Peyer's patch (tissue), 4 donors: ENCODE measurements around the gene TMEM178B. TPM values are rescaled to one million over a fixed set of nuclear protein-coding genes. Genes with fewer than 3 reads are reported as not detected.

Experiments
- DNase-seq, 3 donors: peaks; one replicate each; pipeline ENCODE4 v3.0.0-alpha.2; 2017 to 2019
- H3K27ac ChIP-seq, 4 donors: fragments of 200-600 bp; sonication (generic); one replicate each; pipeline ENCODE4 v1.5.1; 2016 to 2019
- H3K27me3 ChIP-seq, 2 donors: fragments of 200-600 bp; sonication (generic); one replicate each; pipeline ENCODE4 v1.5.1; 2019
- H3K36me3 ChIP-seq, 3 donors: fragments of 200-600 bp; sonication (generic); one replicate each; pipeline ENCODE4 v1.5.1; 2016 to 2019
- H3K4me1 ChIP-seq, 4 donors: fragments of 200-600 bp; sonication (generic); one replicate each; pipeline ENCODE4 v1.5.1; 2016 to 2019
- H3K4me3 ChIP-seq, 4 donors: fragments of 200-600 bp; sonication (generic); 1 replicate in 3 of 4; 2 replicates in 1 of 4; pipeline ENCODE4 v1.5.1; 2016 to 2019; ENCODE audit warnings: mild to moderate bottlenecking in 1 of 4
- H3K9me3 ChIP-seq, 4 donors: fragments of 200-600 bp; sonication (generic); one replicate each; pipeline ENCODE4 v1.5.1; 2016 to 2019; ENCODE audit warnings: mild to moderate bottlenecking in 1 of 4
- POLR2A ChIP-seq, 2 donors: fragments of 450-650 bp; IDR thresholded peaks; one replicate each; pipeline ENCODE4 v1.5.1; 2017; ENCODE audit warnings: antibody characterized with exemption in 2 of 2, mild to moderate bottlenecking in 2 of 2, moderate library complexity in 2 of 2
- total RNA-seq, 4 donors: library from RNA; depleted of rRNA; stranded (reverse); fragments of >200 nt; gene quantifications; one replicate each; pipeline ENCODE4 v1.1.0, GENCODE V29; 2016
- TF ChIP-seq, protein P1 (sequence below), 6 experiments: fragments of 450-650 bp in 4 of 6; fragments of 200-600 bp in 2 of 6; sonication (generic) in 1 of 6; IDR thresholded peaks; one replicate each; pipeline ENCODE4 v1.5.1; 2017 to 2019; ENCODE audit warnings: antibody characterized with exemption in 6 of 6, mild to moderate bottlenecking in 3 of 6, moderate library complexity in 1 of 6

The TMEM178B gene
- total RNA-seq, 4 donors from 2014 or later: under 0.01 to 0.66 (median 0.13) TPM; not detected in 1

DNA sequence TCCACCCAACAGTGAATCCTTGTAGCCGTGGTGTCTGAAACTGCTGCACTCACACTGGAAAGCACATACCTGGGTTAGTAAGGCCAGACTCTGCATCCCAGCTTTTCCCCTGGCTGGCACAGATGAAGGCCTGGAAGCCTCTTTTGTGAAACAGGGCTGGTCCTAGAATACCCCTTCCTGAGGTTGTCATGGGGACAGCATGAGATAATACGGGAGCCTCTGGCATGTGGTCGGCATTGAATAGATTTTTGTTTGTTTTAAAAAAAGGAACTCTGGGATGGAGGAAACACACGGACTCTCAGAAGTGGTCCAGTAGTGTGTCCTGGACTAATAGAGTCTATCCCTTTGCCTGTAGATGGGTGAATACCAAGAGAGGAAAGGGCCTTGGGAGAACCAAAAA, 129.7 kb downstream of the TMEM178B start:
- no peak overlapping the region for H3K27ac ChIP-seq
- H3K4me1 ChIP-seq: no peaks in the 10 kb centered on the region
- no peak for DNase-seq
- H3K36me3 ChIP-seq: no peaks in the 10 kb centered on the region
- H3K27me3 ChIP-seq: no peaks in the 10 kb centered on the region
- no peak for TF ChIP-seq POLR2A (IDR thresholded peaks at IDR 0.05)
- TF ChIP-seq, protein P1, sequence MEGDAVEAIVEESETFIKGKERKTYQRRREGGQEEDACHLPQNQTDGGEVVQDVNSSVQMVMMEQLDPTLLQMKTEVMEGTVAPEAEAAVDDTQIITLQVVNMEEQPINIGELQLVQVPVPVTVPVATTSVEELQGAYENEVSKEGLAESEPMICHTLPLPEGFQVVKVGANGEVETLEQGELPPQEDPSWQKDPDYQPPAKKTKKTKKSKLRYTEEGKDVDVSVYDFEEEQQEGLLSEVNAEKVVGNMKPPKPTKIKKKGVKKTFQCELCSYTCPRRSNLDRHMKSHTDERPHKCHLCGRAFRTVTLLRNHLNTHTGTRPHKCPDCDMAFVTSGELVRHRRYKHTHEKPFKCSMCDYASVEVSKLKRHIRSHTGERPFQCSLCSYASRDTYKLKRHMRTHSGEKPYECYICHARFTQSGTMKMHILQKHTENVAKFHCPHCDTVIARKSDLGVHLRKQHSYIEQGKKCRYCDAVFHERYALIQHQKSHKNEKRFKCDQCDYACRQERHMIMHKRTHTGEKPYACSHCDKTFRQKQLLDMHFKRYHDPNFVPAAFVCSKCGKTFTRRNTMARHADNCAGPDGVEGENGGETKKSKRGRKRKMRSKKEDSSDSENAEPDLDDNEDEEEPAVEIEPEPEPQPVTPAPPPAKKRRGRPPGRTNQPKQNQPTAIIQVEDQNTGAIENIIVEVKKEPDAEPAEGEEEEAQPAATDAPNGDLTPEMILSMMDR (IDR thresholded peaks at IDR 0.05): no peak
- no peaks in the 10 kb centered on the region for H3K9me3 ChIP-seq
- H3K4me3 ChIP-seq: no peak overlapping the region

DNA sequence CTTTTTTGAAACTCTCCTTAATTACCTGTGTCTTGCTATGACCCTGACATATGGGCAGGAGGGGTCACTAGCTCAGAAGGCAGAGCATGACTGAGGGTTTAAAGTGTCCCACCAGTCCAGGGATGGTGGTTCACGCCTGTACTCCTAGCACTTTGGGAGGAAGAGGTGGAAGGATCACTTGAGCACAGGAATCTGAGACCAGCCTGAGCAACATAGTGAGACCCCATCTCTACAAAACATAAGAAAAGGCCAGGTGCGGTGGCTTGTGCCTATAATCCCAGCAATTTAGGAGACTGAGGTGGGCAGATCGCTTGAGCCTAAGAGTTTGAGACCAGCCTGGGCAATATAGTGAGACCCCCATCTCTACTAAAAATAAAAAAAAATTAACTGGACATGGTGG, 133.8 kb downstream of the TMEM178B start:
- Histone ChIP-seq H3K4me1 (no peaks in the 10 kb centered on the region), H3K27me3 (no peaks in the 10 kb centered on the region), H3K27ac (no peak overlapping the region), H3K36me3 (no peaks in the 10 kb centered on the region), H3K4me3 (no peak overlapping the region), H3K9me3 (no peaks in the 10 kb centered on the region)
- no peak for DNase-seq
- TF ChIP-seq POLR2A (IDR thresholded peaks at IDR 0.05): no peak
- TF ChIP-seq, protein P1 (IDR thresholded peaks at IDR 0.05): no peak

DNA sequence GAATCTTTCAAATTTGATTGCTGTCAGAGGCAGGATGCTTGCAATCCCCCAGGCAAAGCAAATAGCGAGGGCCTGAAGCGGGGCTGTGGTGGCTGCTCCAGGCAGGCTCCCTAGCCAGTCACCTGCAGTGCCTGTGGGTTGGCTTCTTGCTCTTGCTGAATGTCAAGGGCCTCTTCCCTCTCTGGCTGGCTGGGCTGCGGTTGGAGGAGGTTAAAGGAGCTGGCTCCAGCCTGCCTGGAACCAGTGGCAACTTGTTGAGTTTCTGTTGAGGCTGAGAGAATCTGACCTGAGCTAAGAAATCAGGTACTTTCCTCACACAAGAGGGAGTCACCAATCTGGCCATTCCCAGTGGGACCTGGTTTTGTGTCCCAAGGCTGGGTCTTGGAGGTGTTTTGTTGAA, 134.7 kb downstream of the TMEM178B start:
- Histone ChIP-seq H3K4me3 (no peak overlapping the region), H3K36me3 (no peaks in the 10 kb centered on the region), H3K27ac (no peak overlapping the region), H3K9me3 (no peaks in the 10 kb centered on the region), H3K27me3 (no peaks in the 10 kb centered on the region), H3K4me1 (no peaks in the 10 kb centered on the region)
- TF ChIP-seq POLR2A (IDR thresholded peaks at IDR 0.05): no peak
- TF ChIP-seq, protein P1 (IDR thresholded peaks at IDR 0.05): no peak
- DNase-seq: no peak

DNA sequence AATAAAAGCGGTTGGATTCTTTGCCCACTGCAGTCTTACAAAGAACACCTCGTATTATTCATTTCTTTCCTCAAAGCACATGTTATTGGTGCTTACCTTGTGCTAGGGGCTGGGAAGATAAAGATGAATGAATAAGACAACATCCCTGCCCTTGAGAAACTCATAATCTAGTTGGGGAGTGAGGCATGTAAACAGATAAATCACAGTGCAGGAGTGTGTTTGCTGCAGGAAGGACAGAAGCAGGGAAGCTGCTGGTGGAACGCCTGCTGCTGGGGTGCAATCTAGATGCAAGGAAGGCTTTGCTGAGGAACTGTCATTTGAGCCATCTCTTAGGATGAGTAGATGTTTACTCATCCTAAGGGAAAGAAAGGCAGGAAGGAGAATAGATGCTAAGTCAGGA, 135.6 kb downstream of the TMEM178B start:
- Histone ChIP-seq H3K27ac (no peak overlapping the region), H3K36me3 (no peaks in the 10 kb centered on the region), H3K9me3 (no peaks in the 10 kb centered on the region), H3K4me1 (no peaks in the 10 kb centered on the region), H3K4me3 (no peak overlapping the region), H3K27me3 (no peaks in the 10 kb centered on the region)
- no peak for DNase-seq
- TF ChIP-seq POLR2A (IDR thresholded peaks at IDR 0.05): no peak
- TF ChIP-seq, protein P1 (IDR thresholded peaks at IDR 0.05): no peak

DNA sequence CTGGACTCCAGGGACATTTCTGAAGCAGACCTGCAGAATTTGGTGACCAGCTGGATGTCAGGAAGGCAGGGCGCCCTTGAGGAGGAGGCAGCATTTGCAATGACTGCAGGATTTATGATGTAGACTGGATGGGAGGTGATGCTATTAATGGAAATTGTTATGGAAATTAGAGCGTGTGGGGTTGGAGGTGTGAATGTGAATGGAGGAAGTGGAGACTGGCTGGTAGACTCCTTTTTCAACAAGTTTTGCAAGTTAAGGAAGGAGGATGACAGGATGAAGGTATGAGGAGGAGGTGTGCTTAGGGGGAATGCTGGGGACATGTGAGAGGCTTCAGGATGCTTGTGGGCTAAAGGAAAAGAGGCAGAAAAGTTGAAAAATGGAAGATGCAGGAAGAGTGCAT, 137.0 kb downstream of the TMEM178B start:
- no peak for TF ChIP-seq POLR2A (IDR thresholded peaks at IDR 0.05)
- TF ChIP-seq, protein P1 (IDR thresholded peaks at IDR 0.05): no peak

DNA sequence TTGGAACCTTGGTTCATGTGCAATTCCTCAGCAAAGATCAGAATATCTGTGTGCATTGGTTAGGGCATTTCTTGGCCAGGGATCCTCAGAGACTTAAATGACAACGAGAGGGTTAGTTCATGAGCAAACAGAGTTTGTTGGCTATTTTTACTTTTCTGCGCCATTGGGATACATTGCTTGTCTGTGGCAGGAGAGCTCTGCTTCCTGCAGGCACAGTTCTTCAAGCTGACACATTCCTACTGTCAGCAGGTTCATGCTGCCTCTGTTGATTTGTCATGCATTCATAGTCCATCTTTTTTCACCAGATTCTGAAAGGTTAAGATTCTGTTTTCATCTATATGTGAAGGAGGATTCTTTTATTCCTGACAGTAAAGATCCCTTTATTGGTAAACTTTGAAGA, 139.4 kb downstream of the TMEM178B start:
- H3K9me3 ChIP-seq: no peaks in the 10 kb centered on the region
- no peaks in the 10 kb centered on the region for H3K36me3 ChIP-seq
- H3K27me3 ChIP-seq: no peaks in the 10 kb centered on the region
- no peak for DNase-seq
- H3K4me3 ChIP-seq: no peak overlapping the region
- no peaks in the 10 kb centered on the region for H3K4me1 ChIP-seq
- no peak overlapping the region for H3K27ac ChIP-seq
- TF ChIP-seq POLR2A (IDR thresholded peaks at IDR 0.05): no peak
- TF ChIP-seq, protein P1 (IDR thresholded peaks at IDR 0.05): no peak

More for the DNA sequence above, 137.0 kb downstream of the TMEM178B start:
- H3K27ac ChIP-seq: no peak overlapping the region
- no peak overlapping the region for H3K4me3 ChIP-seq
- no peak for DNase-seq
- H3K27me3 ChIP-seq: no peaks in the 10 kb centered on the region
- H3K9me3 ChIP-seq: no peaks in the 10 kb centered on the region
- H3K4me1 ChIP-seq: no peaks in the 10 kb centered on the region
- no peaks in the 10 kb centered on the region for H3K36me3 ChIP-seq
